ENCODE measurements around the gene FOXO6.

- no peak for TF ChIP-seq CTCF (IDR thresholded peaks at IDR 0.05)
- no peak for TF ChIP-seq POLR2A (IDR thresholded peaks at IDR 0.05)
Observed at GRCh38 chr1:41329662-41330587, 31.3 kb upstream of the FOXO6 start.
